Neural crest cell (in vitro differentiated cells): ENCODE measurements around the gene RFTN1. TPM values are rescaled to one million over a fixed set of nuclear protein-coding genes. Genes with fewer than 3 reads are reported as not detected.

ENCODE experiments used
- DNase-seq: peaks from one replicate; pipeline ENCODE4 v3.0.0; 2021; ENCODE audit warnings: low read depth, mixed read lengths, low spot score
- H3K27ac Mint-ChIP-seq: one replicate; pipeline ENCODE4 v1.8.0; 2021; ENCODE audit warnings: mild to moderate bottlenecking, mixed read lengths; ENCODE audit not compliant: unreplicated experiment
- H3K27me3 Mint-ChIP-seq: 2 replicates; pipeline ENCODE4 v1.8.0; 2021; ENCODE audit warnings: low read depth, mild to moderate bottlenecking, mixed read lengths
- H3K36me3 Mint-ChIP-seq: 2 replicates; pipeline ENCODE4 v1.8.0; 2021; ENCODE audit warnings: low read depth, mild to moderate bottlenecking, mixed read lengths
- H3K4me1 Mint-ChIP-seq: 2 replicates; pipeline ENCODE4 v1.8.0; 2021; ENCODE audit warnings: mixed read lengths
- H3K4me3 Mint-ChIP-seq: one replicate; pipeline ENCODE4 v1.8.0; 2021; ENCODE audit warnings: mild to moderate bottlenecking, mixed read lengths
- H3K9me3 Mint-ChIP-seq: 2 replicates; pipeline ENCODE4 v1.8.0; 2021; ENCODE audit warnings: mixed read lengths
- CTCF ChIP-seq: fragments of 200-600 bp; sonication (generic); conservative IDR thresholded peaks from 2 replicates; pipeline ENCODE4 v1.5.0; 2021; ENCODE audit warnings: antibody characterized with exemption, mild to moderate bottlenecking
- total RNA-seq: library from RNA; stranded (reverse); gene quantifications from 2 replicates; pipeline ENCODE4 v1.2.1, GENCODE V29; 2021

Gene RFTN1
- total RNA-seq, 1 donor from 2014 or later, result 2.0 TPM

- Mint-ChIP-seq H3K27me3 (no peaks in the 10 kb centered on the region), H3K36me3 (no peaks in the 10 kb centered on the region), H3K9me3 (peaks cover 3% of the 10 kb centered on the region), H3K27ac (no peak overlapping the region), H3K4me3 (no peak overlapping the region), H3K4me1 (no peaks in the 10 kb centered on the region)
- no peak for TF ChIP-seq CTCF
- no peak for DNase-seq
Measured at GRCh38 chr3:16379838-16380237, 133.7 kb downstream of the RFTN1 start.

- Mint-ChIP-seq H3K4me1 (peaks cover 5% of the 10 kb centered on the region), H3K27me3 (no peaks in the 10 kb centered on the region), H3K9me3 (peaks cover 3% of the 10 kb centered on the region), H3K36me3 (no peaks in the 10 kb centered on the region), H3K4me3 (no peak overlapping the region), H3K27ac (no peak overlapping the region)
- no peak for TF ChIP-seq CTCF
- DNase-seq, result no peak
Measured at GRCh38 chr3:16378920-16379319, 134.6 kb downstream of the RFTN1 start.

DNA sequence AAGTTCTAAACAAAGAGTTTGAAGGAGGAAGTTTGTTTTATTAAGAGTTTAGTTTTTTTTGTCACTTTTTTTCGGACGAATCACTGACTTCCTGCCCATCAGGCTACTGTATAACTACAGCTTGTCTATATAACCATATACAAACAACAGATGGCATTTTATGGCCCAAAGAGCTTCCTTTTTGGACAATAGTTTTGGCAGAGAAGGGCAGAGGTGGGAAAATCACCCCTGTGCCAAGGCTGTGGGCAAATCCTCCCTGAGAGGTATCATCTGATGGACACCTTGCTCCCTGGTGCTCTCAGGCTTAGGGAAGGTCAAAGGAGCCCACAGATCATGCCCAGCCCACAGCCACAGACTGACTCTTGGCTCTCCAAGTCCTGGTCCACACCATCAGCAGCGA lies 135.1 kb downstream of the RFTN1 start:
- Mint-ChIP-seq H3K27ac (no peak overlapping the region), H3K9me3 (peaks cover 3% of the 10 kb centered on the region), H3K4me3 (no peak overlapping the region), H3K36me3 (no peaks in the 10 kb centered on the region), H3K27me3 (no peaks in the 10 kb centered on the region), H3K4me1 (peaks cover 5% of the 10 kb centered on the region)
- no peak for TF ChIP-seq CTCF
- DNase-seq, result no peak

GRCh38 chr3:16377847-16378302 lies 135.6 kb downstream of the RFTN1 start:
- no peak for DNase-seq
- peaks cover 3% of the 10 kb centered on the region for H3K9me3 Mint-ChIP-seq
- peaks cover 5% of the 10 kb centered on the region for H3K4me1 Mint-ChIP-seq
- no peaks in the 10 kb centered on the region for H3K27me3 Mint-ChIP-seq
- no peak for TF ChIP-seq CTCF
- no peak overlapping the region for H3K4me3 Mint-ChIP-seq
- no peaks in the 10 kb centered on the region for H3K36me3 Mint-ChIP-seq
- no peak overlapping the region for H3K27ac Mint-ChIP-seq

- Mint-ChIP-seq H3K27ac (no peak overlapping the region), H3K4me3 (no peak overlapping the region)
- DNase-seq, result no peak
Measured at GRCh38 chr3:16377196-16377595, 136.3 kb downstream of the RFTN1 start.

More at GRCh38 chr3:16377196-16377595, 136.3 kb downstream of the RFTN1 start:
- no peak for TF ChIP-seq CTCF
- Mint-ChIP-seq H3K4me1 (peaks cover 5% of the 10 kb centered on the region), H3K9me3 (peaks cover 3% of the 10 kb centered on the region), H3K27me3 (no peaks in the 10 kb centered on the region), H3K36me3 (no peaks in the 10 kb centered on the region)
